AG10803 (cell line): ENCODE results near the gene THSD4.

Source experiments
- DNase-seq: peaks from one replicate; pipeline ENCODE4 v3.0.0; 2010; ENCODE audit warnings: low read depth
- H3K4me3 ChIP-seq: 2 replicates; pipeline ENCODE4 v1.5.1; 2011; ENCODE audit warnings: mild to moderate bottlenecking, low read length, control low read depth
- CTCF ChIP-seq: conservative IDR thresholded peaks from 2 replicates; pipeline ENCODE4 v1.5.1; 2011; ENCODE audit warnings: mild to moderate bottlenecking, low read length, control low read depth, inconsistent platforms

THSD4 gene

GRCh38 chr15:71702496-71702895, 587.2 kb downstream of the THSD4 start:
- DNase-seq, result no peak
- no peak overlapping the region for H3K4me3 ChIP-seq
- no peak for TF ChIP-seq CTCF

GRCh38 chr15:71705151-71705550, 589.9 kb downstream of the THSD4 start:
- no peak for TF ChIP-seq CTCF
- peak; percentile 65 for DNase-seq
- no peak overlapping the region for H3K4me3 ChIP-seq

- no peak for TF ChIP-seq CTCF
- DNase-seq, result no peak
- H3K4me3 ChIP-seq, result no peak overlapping the region
These were observed 591.4 kb downstream of the THSD4 start for GRCh38 chr15:71706461-71707229.

- no peak overlapping the region for H3K4me3 ChIP-seq
- DNase-seq, result peak; percentile 54
- no peak for TF ChIP-seq CTCF
These were observed 592.2 kb downstream of the THSD4 start for GRCh38 chr15:71707230-71708050.

- TF ChIP-seq CTCF, result no peak
- H3K4me3 ChIP-seq, result no peak overlapping the region
- peak; percentile 10 for DNase-seq
These were observed 592.8 kb downstream of the THSD4 start for GRCh38 chr15:71708051-71708429.

- H3K4me3 ChIP-seq, result no peak overlapping the region
- TF ChIP-seq CTCF, result no peak
- no peak for DNase-seq
These were observed 593.5 kb downstream of the THSD4 start for GRCh38 chr15:71708741-71709140.
